ENCODE data around the gene CPA4.

The CPA4 gene

DNA sequence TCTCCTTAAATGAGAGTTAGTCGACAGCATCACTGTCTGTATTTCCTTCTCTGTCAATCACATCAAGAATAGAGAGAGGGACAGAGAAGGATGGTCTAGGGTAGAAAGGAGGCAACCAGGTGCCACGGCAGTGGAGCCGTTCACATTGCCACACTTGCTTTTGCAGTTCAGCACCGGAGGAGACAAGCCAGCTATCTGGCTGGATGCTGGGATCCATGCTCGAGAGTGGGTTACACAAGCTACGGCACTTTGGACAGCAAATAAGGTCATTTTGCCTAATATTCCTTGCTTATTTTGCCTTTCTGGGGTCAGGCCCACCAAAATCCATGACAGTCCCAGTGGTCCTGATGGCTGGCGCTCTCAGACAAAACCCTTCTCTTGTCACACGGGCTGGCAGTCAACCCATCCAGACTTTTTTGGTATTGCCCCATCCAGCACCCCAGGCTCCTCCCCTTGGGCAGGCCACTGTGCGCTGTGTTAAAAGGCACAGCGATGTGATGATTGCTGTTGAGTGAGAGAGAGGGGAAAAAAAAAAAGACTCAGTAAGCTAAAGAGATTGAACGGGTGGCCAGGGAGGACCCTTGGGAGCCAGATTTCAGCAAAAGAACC lies 17.9 kb upstream of the CPA4 start:
- no peak for DNase-seq (ENCODE audit: low read depth, low spot score)

GRCh38 chr7:130275826-130276297 lies 17.1 kb upstream of the CPA4 start:
- no peak for DNase-seq (ENCODE audit: low read depth, low spot score)

DNA sequence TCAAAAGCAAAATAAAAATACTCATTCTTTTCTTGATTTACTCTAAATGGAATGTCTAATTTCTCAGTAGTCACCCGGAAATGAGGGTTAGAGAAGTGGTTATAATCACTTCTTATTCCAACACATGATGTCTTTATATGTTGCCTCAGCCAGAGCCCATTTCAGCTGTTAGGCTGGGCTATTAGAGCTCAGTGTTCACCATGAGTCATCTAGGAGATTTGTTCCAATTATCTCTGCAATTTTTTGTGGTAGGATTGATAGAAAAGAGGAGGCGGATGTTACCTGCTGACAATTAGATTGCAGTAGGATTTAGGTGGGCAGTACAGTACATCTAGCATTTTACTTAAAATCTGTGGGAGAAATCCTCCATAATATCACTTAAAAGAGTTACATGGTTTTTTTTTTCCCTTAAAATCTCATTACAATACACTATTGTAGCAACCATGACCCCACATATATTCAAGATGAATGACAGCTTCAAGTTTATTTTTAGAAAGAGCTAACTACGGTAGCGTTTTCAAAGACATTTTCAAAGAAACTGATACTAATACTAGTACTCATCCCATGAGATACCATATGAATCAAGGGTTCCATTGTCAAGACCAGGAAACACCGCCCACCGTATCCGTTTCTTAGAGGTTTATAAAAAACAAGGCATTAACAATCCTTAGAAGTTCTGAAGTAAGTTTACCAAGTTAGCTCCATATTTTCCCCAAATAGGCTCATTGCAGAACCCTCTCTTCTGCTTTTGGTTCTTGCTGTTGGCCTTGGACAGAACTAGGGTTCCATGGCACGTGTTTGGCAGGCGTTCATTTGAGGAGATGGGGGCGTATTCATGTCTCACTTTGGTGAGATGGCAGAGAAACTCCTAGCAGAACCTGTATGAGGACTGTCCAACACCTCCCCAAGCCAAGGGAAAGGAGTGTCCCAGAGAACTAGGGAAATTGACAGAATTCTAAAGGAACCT lies 15.9 kb upstream of the CPA4 start:
- DNase-seq (ENCODE audit: low read depth, low spot score), result no peak

DNA sequence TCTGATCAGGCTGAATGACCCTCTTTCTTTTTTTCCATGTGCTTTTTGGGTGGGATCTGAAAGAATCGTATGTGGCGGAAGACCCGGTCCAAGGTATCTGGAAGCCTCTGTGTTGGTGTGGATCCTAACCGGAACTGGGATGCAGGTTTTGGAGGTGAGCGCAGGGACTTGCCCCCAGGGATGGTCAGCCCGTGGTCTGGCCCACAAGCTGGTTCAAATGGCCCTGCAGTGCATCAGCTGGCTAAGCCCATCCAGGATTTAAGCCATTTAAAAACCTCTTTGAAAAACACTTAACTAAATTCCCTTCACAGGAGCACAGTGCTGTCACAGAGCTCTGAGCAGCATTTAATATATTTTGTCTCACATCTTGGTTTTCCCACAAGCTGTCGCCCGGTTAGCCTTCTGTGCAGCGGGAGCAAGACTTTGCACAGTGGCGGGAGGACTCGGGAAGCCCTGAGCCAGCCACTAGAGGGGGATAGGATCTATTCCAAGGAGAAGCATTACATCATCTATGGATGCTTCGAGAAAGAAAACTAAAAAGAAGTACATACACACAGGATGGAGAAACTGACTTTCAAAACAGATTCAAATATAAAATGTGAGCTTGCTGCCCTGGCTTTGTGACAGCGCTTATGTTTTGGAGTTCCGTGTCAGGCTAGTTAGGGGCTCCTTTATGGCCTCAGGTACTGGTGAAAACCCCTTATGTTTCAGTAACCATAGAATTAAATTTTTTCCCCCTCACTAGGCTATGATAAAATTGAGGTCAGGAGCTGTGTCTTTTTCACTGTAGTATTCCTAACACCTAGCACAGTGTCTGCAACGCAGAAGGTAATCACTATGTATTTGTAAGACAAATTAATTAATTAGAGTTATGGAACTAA lies 15.0 kb upstream of the CPA4 start:
- no peak for DNase-seq (ENCODE audit: low read depth, low spot score)

- no peak for DNase-seq (ENCODE audit: low read depth, low spot score)
Measured at GRCh38 chr7:130278860-130279259, 14.1 kb upstream of the CPA4 start.

DNA sequence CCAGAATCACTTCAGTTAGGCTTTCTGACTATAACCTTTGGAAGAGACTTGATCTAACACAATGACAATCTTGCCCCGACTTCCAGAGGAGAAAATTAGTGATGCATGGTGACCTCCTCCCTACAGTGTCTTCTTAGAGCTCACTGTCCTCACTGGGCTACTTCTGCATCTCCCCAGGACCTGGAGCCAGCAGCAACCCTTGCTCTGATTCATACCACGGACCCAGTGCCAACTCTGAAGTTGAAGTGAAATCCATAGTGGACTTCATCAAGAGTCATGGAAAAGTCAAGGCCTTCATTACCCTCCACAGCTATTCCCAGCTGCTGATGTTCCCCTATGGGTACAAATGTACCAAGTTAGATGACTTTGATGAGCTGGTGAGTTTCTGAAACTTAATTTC lies 13.7 kb upstream of the CPA4 start:
- DNase-seq (ENCODE audit: low read depth, low spot score), result no peak

DNA sequence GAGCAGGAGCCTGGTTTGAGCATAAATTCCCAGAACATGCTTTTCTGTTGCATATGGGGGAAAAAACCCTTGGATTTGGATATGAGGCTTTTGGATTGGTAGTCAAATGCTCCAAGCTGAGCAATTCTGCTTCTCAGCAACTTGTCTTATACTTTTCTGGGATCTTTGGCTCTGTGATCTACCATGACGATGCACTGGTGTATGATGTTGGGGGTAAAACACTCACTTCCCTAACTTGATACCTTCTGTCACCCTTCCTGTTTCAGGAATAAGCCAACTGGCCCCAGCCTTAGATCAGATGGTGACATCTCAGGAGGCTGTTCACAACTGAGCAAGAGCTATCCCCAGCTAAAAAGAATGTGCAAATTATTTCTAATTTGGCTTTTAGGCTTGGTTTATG lies 13.1 kb upstream of the CPA4 start:
- no peak for DNase-seq (ENCODE audit: low read depth, low spot score)

DNA sequence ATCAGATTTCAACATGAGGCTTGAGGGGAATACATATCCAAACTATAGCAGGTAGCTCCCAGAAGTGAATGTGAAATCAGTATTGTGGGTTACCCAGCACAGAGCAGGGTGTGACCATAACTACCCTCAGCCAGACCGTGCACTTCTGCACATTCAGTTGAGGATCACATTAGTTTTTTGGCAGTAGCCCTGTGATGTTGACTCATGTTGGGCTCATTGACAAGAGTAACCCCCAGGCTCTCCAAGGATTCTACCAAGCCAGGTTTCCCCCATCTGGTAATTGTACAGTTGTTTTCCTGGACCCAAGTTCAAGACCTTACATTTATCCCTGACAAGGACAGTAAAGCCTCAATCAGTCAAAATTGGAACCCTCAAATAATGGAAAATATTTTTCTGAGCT lies 11.7 kb upstream of the CPA4 start:
- no peak for DNase-seq (ENCODE audit: low read depth, low spot score)

- DNase-seq (ENCODE audit: low read depth, low spot score), result no peak
Measured at GRCh38 chr7:130286881-130287280, 6.1 kb upstream of the CPA4 start.

- no peak for DNase-seq (ENCODE audit: low read depth, low spot score)
Measured at GRCh38 chr7:130288168-130288567, 4.8 kb upstream of the CPA4 start.

GRCh38 chr7:130288829-130289228 lies 4.1 kb upstream of the CPA4 start:
- DNase-seq (ENCODE audit: low read depth, low spot score), result no peak

DNA sequence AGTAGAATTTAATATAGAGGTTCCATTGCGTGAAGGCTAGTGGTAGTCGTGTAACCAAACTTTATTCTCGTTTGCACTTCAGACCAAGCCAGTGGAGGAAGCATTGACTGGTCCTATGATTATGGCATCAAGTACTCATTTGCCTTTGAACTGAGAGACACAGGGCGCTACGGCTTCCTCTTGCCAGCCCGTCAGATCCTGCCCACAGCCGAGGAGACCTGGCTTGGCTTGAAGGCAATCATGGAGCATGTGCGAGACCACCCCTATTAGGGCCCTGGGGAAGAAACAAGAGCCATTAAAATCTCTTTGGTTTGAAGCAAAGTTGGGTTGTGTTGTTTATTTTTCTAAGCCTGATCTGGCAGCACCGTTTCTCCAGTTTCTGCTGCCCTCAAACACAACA lies 3.5 kb upstream of the CPA4 start:
- no peak for DNase-seq (ENCODE audit: low read depth, low spot score)

- DNase-seq (ENCODE audit: low read depth, low spot score), result no peak
Measured at GRCh38 chr7:130290745-130291144, 2.2 kb upstream of the CPA4 start.

DNA sequence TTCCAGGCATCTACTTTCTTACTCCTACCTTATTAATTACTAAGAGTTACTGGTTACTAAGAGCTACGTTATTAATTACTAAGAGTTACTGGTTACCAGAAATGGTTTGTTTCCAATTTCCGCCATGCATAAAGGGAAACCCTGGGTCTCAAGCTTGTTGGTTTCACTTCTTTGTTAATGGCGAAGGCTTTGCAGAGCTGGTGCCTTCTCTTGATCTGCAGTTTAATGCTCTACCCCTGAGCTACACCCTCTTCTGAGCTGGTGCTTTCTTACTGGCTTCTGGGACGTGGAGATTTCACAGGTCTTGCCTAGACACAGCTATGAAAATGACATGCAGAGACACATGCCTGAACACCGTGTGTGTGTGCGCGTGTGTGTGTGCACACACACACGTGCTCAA lies 560 bp downstream of the CPA4 start:
- no peak for DNase-seq (ENCODE audit: low read depth, low spot score)

DNA sequence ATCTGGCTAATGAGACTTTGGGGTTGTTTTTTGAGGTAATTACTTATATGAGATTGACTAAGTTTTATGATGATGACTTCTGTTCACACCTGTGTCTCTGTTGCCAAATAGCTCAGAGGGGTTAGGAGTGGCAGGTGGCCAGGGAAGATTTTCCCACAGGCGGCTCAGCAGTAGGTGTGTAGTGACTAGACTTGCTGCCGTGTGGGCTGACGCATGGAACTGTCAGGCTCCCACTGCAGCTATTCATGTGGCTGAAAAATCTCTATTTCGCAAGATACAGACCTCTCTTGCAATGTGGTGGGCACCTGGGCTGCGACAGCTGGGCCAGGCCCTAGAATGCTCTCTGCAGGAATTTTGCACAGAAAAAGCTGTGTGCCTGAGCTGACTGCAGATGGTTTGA lies 1.4 kb downstream of the CPA4 start:
- no peak for DNase-seq (ENCODE audit: low read depth, low spot score)

GRCh38 chr7:130296221-130296951 lies 3.4 kb downstream of the CPA4 start:
- DNase-seq (ENCODE audit: low read depth, low spot score), result no peak

DNA sequence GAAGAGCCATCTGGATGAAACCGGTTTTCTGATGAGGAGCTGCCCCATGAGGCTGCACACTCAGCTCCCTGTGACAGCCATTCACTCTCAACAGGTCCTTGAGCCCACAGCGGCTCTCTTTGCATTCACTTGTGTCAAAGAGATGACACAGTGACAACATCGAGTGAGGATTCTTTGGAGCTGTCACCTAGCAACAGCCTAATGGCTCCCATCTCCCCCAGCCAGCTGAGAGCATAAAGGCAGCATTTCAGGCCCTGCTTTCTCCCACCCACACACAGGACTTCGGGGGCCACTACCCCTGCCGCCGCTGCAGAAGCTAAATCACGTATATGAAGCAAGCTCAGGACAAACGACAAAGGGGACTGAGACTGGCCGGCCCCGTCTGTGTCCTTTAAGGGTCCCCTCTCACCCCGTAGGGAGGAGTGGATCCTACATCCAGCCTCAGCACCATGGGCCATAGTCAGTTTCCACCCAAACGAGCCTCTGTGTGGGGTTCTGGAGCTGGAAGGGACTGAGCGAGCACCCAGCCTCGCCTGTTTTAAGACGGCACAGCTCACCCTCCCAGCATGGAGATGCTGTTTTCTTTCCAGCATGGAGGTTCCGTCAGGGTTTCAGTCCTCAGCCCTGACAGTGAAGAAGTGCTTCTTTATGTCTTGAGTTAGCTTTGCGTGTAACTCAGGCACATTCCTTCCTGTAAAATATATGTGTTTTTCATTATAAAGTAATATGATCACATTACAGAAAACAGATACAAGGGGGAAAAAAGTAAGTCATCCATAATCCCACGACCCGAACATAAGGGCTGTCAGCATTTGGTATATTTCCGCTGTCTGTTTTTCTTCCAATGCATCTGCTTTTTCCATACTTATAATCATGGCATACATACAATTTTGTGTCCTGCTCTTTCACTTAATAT lies 4.9 kb downstream of the CPA4 start:
- DNase-seq (ENCODE audit: low read depth, low spot score), result no peak

- no peak for DNase-seq (ENCODE audit: low read depth, low spot score)
Measured at GRCh38 chr7:130298544-130299326, 5.8 kb downstream of the CPA4 start.

GRCh38 chr7:130299866-130300265 lies 6.9 kb downstream of the CPA4 start:
- no peak for DNase-seq (ENCODE audit: low read depth, low spot score)

Measured in iPS DF 19.7 (cell line).